Measurements from ENCODE around the gene SORCS1.

SORCS1 gene

GRCh38 chr10:106873770-106874603 is 290.5 kb downstream of the SORCS1 start:
- no peak for DNase-seq

DNA sequence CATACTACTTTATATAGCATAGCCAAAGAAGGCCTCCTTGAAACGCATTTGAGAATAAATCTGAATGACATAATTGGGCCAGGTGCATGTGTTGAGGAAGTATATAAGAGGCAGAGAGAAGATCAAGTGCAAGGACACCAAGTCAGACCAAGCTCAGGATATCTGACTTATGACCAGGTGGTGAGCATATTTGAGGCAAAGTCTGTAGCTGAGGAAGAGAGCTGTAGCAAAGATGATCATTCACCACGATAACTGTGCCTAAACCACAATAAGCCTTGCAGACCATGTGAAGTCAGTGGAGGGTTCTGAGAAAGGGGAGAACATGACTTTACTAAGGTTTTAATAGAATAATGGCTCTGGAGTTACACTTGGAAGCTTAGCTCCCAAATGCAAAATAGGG is 292.3 kb downstream of the SORCS1 start:
- DNase-seq: no peak

- DNase-seq: no peak
Measured at GRCh38 chr10:106866244-106866845, 298.2 kb downstream of the SORCS1 start.

- DNase-seq: no peak
Measured at GRCh38 chr10:106864031-106864430, 300.5 kb downstream of the SORCS1 start.

- no peak for DNase-seq
Measured at GRCh38 chr10:106863549-106863948, 301.0 kb downstream of the SORCS1 start.

GRCh38 chr10:106859892-106860652 is 304.4 kb downstream of the SORCS1 start:
- DNase-seq: no peak

DNA sequence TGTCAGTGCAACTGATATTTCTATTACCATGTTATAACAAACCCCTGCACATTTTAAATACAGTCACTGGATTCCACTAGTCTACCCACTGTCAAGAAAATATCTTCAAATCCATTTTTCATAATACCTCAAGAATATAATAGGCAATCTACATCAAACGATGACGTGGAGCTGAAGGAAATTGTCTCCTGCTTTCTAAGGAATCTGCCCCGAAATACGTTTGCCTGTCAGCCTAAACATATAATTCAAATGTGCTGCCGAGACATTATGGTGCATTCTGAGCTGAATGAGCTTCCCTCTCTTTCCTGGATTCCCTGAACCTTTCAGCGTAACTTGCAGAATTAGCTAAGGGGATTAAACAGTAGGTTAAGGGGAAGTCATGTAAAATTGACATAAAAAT is 306.8 kb downstream of the SORCS1 start:
- no peak for DNase-seq

- DNase-seq: no peak
Measured at GRCh38 chr10:106857213-106857612, 307.3 kb downstream of the SORCS1 start.

- DNase-seq: peak; percentile 86
Measured at GRCh38 chr10:106836933-106837663, 327.4 kb downstream of the SORCS1 start.

DNA sequence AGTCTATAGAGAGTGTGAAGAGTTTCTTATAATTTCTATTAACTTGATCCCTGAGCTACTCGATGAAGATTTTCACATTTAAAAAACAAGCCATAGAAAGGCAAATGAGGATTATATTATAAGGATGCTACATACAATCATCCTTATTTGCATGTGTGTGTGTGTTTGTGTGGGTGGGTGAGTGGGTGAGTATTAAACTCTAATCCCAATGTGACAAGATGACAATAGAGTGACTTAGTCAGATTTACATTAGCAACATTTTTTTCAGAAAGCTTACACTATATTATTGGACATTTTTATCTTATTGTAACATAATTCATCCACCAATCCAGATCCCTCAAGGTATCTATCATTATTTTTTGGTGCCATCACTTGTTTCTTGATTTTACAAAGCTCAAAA is 331.7 kb downstream of the SORCS1 start:
- no peak for DNase-seq

DNA sequence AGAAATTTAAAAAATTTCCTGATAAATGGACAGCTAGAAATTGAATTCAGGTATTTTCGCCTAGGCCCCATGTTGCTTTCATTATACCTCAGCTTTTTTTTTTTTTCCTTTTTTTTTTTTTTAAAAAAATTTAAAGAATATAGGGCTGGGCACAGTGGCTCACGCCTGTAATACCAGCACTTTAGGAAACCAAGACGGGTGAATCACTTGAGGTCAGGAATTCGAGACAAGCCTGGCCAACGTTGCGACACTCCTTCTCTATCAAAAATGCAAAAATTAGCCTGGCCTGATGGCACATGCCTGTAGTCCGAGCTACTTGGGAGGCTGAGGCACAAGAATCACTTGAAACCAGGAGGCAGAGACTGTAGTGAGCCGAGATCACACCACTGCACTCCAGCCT is 334.0 kb downstream of the SORCS1 start:
- no peak for DNase-seq

- DNase-seq: no peak
Measured at GRCh38 chr10:106830006-106830405, 334.5 kb downstream of the SORCS1 start.

DNA sequence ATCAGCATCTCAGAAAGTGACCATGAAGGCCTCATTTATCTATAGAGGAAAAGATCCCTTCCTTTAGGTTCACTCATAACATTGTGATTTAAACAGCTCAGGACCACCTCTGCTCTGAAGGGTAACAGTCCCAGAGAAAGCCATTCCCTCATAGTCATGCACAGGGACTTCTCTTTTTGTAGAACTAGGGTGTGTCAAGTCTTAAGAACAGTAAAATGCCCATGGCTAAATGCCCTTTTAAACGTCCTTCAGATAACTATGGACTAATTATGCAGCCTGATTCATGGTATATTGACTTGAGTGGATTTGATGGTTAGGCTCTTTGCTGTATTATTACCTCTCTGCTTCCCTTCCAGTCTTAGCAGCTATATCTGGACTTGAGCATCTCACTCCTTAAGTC is 337.8 kb downstream of the SORCS1 start:
- no peak for DNase-seq

DNA sequence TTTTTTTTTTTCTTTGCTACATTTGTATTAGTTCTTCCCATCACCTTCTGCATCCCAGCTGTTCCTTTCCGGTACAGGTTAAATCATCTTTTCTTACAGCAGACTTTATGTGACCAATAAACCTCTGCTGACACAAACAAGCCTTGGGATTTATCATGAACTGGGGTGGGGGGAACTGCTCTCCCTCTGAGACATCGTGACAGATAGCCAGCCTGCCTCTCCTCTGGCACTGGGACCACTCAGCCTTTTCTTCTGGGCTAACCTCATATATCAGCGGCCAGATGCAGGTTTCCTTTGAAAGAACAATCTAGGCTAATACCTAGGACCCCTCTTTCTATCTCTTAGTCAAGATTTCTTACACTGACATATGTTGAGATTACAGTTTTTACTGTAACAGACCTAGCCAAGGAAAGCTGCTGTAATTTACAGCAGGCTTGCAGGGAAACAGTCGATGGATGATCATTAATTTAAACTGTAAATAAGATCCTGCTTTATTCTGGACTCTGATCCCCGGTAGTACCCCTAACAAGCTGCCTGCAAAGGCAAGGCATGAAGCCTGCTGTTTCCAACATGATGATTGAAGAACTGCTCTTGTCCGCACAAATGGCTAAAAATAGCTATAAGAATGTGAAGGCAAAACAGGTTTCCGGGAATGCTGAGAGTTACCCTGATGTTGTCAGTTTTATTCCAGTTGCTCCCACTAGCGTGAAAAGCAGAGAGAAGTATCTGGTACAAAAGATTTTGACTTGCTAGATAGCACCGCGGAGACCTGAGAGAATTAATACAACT is 338.7 kb downstream of the SORCS1 start:
- no peak for DNase-seq

DNA sequence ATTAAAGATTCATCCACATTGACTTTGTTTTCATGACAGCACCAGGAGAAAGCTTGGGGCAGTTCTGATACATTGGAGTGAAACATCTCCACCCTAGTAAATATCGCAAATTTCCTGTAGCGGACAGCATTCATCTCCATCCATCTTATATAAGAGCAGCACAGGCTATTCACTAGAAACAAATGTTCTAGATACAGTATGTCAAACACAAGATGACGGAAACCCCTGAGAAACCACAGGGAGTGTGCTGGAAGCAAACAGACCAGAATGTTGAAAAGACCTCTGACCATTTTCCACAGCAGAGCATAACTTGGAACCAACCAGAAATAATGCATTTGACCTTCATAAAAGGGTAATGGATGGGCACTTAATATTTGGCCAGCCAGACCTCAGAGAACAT is 343.9 kb downstream of the SORCS1 start:
- DNase-seq: no peak

GRCh38 chr10:106819490-106819889 is 345.0 kb downstream of the SORCS1 start:
- DNase-seq: peak; percentile 34

DNA sequence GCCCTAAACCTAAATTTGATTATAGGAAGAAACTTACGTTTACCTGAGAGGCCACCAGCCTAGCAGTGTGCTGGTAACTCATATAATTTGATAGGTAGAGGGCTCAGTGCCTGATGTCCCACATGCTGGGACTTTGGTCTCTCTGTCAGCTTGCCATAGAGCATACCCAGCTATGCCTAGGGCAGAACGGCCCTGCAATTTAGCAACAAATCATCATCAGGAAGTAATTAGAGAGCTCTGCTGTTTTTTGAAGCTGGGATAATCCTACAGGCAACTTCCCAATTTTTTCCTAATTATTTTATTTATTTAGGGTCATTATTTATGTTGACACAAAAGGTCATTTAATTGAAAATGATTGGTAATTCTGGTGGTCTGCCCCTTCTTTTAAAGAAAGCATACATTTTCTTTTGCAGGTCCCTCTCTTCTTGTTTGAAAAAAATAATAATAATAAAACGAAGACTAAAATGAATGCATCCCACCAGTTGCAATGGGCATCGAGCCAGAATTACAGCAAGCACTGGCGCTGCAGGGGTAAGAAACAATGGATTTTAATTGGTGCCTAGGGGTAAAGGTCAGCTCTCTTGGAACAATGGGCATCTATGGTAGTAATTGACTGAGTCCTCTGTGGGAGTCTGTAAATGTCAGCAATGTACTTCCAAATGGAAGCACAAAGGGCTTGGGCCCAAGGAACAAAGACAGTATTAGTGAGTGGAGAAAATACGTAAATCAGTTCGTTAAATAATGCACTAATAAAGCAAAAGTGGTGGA is 348.0 kb downstream of the SORCS1 start:
- DNase-seq: no peak

DNA sequence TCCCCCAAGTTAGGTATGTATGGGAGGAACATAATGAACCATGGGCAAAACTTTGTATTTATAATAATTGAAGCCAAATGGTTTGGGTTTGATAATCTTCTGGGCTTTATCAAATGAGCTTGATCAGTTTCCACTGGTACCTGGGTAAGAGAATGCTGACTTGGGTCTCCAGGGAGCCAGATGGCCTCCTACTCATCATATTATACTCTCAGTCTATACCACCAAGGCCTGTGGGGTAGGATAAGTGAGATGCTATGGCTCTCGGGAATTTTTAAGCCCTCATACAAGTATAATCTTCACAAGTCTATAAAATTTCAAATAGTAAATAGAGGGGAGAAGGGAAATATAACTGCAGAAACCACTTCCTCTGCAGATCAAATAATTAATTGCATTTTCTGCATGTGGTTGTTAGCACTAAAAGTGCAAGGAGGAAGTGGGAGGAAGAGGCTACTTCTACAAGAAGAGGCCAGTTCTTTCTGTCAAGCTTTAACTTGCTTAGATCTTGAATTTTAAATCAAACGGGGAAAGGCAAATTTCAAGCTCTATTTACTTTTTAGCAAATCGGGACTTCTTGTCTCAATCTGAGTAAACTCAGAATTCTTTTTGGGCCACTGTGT is 349.0 kb downstream of the SORCS1 start:
- DNase-seq: no peak

- no peak for DNase-seq
Measured at GRCh38 chr10:106804992-106805582, 359.4 kb downstream of the SORCS1 start.

DNA sequence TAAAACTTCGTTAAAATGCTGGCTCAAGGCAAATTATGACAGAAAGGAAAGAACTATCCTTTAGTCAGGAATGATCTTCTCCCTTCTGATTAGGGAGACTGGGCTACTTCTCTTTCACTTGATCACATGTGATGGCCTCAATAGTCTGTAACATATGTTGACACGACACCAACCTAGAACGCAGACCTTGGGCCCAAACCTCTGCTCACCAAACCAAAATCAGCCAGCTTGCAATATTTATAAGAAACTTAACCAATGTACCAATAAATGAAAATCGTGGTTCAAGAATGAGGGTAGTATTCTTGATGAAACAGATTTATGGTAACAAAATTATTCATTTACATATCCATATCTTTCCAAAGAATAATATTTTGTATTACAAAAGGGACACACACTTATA is 361.6 kb downstream of the SORCS1 start:
- DNase-seq: no peak

DNA sequence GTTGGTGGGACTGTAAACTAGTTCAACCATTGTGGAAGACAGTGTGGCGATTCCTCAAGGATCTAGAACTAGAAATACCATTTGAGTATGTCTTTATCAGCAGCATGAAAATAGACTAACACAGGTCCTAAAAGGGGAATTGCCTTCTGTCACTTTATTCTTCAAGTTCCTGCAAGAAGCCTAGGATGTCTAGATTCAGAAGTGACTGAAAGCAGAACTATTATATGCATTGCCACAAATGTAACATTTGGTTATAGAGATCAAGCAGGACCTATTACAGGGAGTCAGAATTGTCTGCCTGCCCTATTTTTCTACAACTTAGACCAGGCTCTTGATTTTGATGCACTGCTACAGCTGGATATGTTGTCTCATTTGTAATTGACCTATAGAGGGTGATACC is 364.7 kb downstream of the SORCS1 start:
- no peak for DNase-seq

Measured in activated CD4-positive, alpha-beta T cell treated with anti-CD3 and anti-CD28 coated beads, Interleukin-10, Interleukin-2, amounts not matched to agents 100 ng/mL and 50 ng/mL, durations not matched to agents 16 hours and 8 hours (primary cell).